HEK293 (cell line): ENCODE data around the gene FNDC11.
"Not testable (repeated sequence)": the region's sequence is repeated elsewhere in the genome, so short reads cannot be mapped to it uniquely, and the experiment has no call there.

ENCODE experiments used
- SP2 ChIP-seq: fragments of 450-650 bp; formaldehyde crosslinking; IDR thresholded peaks from 2 replicates; pipeline ENCODE4 v1.5.1; 2016; ENCODE audit warnings: missing biosample characterization, missing genetic modification characterization
- ZNF266 ChIP-seq: fragments of 450-650 bp; formaldehyde crosslinking; IDR thresholded peaks from 2 replicates; pipeline ENCODE4 v1.5.1; 2016; ENCODE audit warnings: missing biosample characterization, missing genetic modification characterization, low read depth
- ZNF311 ChIP-seq: fragments of 450-650 bp; formaldehyde crosslinking; IDR thresholded peaks from 2 replicates; pipeline ENCODE4 v1.5.1; 2017; ENCODE audit warnings: missing biosample characterization, missing genetic modification characterization, borderline replicate concordance
- ZNF335 ChIP-seq: fragments of 450-650 bp; formaldehyde crosslinking; conservative IDR thresholded peaks from 2 replicates; pipeline ENCODE4 v1.5.1; 2016; ENCODE audit warnings: missing biosample characterization, missing genetic modification characterization
- ZNF837 ChIP-seq: fragments of 450-650 bp; formaldehyde crosslinking; IDR thresholded peaks from 2 replicates; pipeline ENCODE4 v1.5.1; 2016; ENCODE audit warnings: missing biosample characterization, missing genetic modification characterization
- TF ChIP-seq, protein P1 (sequence below): fragments of 450-650 bp; formaldehyde crosslinking; IDR thresholded peaks from 2 replicates; pipeline ENCODE4 v1.5.1; 2016; ENCODE audit warnings: missing biosample characterization, missing genetic modification characterization
- TF ChIP-seq, protein P2 (sequence below): fragments of 450-650 bp; formaldehyde crosslinking; IDR thresholded peaks from 2 replicates; pipeline ENCODE4 v1.5.1; 2016; ENCODE audit warnings: missing biosample characterization, missing genetic modification characterization
- TF ChIP-seq, protein P3 (sequence below): fragments of 450-650 bp; formaldehyde crosslinking; IDR thresholded peaks from 2 replicates; pipeline ENCODE4; 2016; ENCODE audit warnings: missing biosample characterization, missing genetic modification characterization
- TF ChIP-seq, protein P4 (sequence below): fragments of 450-650 bp; formaldehyde crosslinking; IDR thresholded peaks from 2 replicates; pipeline ENCODE4 v1.5.1; 2016; ENCODE audit warnings: missing biosample characterization, missing genetic modification characterization

DNA sequence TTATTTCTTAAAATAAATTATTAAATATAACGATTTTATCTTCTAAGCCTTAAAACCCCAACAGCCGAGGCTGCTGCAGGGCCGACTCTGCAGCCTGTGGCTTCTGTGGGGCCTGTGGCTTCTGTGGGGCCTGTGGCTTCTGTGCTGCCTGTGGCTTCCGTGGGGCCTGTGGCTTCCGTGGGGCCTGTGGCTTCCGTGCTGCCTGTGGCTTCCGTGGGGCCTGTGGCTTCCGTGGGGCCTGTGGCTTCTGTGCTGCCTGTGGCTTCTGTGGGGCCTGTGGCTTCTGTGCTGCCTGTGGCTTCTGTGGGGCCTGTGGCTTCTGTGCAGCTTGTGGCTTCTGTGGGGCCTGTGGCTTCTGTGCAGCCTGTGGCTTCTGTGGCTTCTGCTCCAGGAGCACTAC is 47.7 kb downstream of the FNDC11 start:
- not testable (repeated sequence) for TF ChIP-seq SP2 (tag by site-specific recombination); ZNF266; ZNF311 (tag by site-specific recombination); ZNF837 (tag by site-specific recombination); ZNF335 (tag by site-specific recombination)
- TF ChIP-seq, protein P1, sequence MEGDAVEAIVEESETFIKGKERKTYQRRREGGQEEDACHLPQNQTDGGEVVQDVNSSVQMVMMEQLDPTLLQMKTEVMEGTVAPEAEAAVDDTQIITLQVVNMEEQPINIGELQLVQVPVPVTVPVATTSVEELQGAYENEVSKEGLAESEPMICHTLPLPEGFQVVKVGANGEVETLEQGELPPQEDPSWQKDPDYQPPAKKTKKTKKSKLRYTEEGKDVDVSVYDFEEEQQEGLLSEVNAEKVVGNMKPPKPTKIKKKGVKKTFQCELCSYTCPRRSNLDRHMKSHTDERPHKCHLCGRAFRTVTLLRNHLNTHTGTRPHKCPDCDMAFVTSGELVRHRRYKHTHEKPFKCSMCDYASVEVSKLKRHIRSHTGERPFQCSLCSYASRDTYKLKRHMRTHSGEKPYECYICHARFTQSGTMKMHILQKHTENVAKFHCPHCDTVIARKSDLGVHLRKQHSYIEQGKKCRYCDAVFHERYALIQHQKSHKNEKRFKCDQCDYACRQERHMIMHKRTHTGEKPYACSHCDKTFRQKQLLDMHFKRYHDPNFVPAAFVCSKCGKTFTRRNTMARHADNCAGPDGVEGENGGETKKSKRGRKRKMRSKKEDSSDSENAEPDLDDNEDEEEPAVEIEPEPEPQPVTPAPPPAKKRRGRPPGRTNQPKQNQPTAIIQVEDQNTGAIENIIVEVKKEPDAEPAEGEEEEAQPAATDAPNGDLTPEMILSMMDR (tag by site-specific recombination): not testable (repeated sequence)
- TF ChIP-seq, protein P2, sequence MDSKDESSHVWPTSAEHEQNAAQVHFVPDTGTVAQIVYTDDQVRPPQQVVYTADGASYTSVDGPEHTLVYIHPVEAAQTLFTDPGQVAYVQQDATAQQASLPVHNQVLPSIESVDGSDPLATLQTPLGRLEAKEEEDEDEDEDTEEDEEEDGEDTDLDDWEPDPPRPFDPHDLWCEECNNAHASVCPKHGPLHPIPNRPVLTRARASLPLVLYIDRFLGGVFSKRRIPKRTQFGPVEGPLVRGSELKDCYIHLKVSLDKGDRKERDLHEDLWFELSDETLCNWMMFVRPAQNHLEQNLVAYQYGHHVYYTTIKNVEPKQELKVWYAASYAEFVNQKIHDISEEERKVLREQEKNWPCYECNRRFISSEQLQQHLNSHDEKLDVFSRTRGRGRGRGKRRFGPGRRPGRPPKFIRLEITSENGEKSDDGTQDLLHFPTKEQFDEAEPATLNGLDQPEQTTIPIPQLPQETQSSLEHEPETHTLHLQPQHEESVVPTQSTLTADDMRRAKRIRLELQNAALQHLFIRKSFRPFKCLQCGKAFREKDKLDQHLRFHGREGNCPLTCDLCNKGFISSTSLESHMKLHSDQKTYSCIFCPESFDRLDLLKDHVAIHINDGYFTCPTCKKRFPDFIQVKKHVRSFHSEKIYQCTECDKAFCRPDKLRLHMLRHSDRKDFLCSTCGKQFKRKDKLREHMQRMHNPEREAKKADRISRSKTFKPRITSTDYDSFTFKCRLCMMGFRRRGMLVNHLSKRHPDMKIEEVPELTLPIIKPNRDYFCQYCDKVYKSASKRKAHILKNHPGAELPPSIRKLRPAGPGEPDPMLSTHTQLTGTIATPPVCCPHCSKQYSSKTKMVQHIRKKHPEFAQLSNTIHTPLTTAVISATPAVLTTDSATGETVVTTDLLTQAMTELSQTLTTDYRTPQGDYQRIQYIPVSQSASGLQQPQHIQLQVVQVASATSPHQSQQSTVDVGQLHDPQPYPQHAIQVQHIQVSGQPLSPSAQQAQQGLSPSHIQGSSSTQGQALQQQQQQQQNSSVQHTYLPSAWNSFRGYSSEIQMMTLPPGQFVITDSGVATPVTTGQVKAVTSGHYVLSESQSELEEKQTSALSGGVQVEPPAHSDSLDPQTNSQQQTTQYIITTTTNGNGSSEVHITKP (tag by site-specific recombination): not testable (repeated sequence)
- TF ChIP-seq, protein P3, sequence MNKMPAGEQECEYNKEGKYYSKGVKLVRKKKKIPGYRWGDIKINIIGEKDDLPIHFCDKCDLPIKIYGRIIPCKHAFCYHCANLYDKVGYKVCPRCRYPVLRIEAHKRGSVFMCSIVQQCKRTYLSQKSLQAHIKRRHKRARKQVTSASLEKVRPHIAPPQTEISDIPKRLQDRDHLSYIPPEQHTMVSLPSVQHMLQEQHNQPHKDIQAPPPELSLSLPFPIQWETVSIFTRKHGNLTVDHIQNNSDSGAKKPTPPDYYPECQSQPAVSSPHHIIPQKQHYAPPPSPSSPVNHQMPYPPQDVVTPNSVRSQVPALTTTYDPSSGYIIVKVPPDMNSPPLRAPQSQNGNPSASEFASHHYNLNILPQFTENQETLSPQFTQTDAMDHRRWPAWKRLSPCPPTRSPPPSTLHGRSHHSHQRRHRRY (tag by site-specific recombination): not testable (repeated sequence)
- TF ChIP-seq, protein P4, sequence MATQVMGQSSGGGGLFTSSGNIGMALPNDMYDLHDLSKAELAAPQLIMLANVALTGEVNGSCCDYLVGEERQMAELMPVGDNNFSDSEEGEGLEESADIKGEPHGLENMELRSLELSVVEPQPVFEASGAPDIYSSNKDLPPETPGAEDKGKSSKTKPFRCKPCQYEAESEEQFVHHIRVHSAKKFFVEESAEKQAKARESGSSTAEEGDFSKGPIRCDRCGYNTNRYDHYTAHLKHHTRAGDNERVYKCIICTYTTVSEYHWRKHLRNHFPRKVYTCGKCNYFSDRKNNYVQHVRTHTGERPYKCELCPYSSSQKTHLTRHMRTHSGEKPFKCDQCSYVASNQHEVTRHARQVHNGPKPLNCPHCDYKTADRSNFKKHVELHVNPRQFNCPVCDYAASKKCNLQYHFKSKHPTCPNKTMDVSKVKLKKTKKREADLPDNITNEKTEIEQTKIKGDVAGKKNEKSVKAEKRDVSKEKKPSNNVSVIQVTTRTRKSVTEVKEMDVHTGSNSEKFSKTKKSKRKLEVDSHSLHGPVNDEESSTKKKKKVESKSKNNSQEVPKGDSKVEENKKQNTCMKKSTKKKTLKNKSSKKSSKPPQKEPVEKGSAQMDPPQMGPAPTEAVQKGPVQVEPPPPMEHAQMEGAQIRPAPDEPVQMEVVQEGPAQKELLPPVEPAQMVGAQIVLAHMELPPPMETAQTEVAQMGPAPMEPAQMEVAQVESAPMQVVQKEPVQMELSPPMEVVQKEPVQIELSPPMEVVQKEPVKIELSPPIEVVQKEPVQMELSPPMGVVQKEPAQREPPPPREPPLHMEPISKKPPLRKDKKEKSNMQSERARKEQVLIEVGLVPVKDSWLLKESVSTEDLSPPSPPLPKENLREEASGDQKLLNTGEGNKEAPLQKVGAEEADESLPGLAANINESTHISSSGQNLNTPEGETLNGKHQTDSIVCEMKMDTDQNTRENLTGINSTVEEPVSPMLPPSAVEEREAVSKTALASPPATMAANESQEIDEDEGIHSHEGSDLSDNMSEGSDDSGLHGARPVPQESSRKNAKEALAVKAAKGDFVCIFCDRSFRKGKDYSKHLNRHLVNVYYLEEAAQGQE (tag by site-specific recombination): not testable (repeated sequence)
